GM10248 (cell line): Measurements from ENCODE around the gene MED9.

Experiments used
- CTCF ChIA-PET: fragments of 300-600 bp; sonication (Branson Sonifier 250); formaldehyde crosslinking; extraction: SDS; loops from one replicate; lab custom pipeline; 2021; ENCODE audit warnings: antibody characterized with exemption; lab: Yijun Ruan, JAX
- POLR2A ChIA-PET: fragments of 350-650 bp; sonication (Branson Sonifier 250); formaldehyde crosslinking; extraction: SDS; loops from one replicate; lab custom pipeline; 2020; ENCODE audit warnings: antibody characterized with exemption; lab: Yijun Ruan, JAX
- DNase-seq: peaks from one replicate; pipeline ENCODE4 v3.0.0; 2012; ENCODE audit errors: extremely low spot score
- TF ChIP-seq, protein P1 (sequence below): IDR thresholded peaks from 2 replicates; pipeline ENCODE4 v1.5.1; 2012; ENCODE audit warnings: mild to moderate bottlenecking, low read depth; ENCODE audit errors: extremely low read depth, missing control alignments, control extremely low read depth

MED9 gene

DNA sequence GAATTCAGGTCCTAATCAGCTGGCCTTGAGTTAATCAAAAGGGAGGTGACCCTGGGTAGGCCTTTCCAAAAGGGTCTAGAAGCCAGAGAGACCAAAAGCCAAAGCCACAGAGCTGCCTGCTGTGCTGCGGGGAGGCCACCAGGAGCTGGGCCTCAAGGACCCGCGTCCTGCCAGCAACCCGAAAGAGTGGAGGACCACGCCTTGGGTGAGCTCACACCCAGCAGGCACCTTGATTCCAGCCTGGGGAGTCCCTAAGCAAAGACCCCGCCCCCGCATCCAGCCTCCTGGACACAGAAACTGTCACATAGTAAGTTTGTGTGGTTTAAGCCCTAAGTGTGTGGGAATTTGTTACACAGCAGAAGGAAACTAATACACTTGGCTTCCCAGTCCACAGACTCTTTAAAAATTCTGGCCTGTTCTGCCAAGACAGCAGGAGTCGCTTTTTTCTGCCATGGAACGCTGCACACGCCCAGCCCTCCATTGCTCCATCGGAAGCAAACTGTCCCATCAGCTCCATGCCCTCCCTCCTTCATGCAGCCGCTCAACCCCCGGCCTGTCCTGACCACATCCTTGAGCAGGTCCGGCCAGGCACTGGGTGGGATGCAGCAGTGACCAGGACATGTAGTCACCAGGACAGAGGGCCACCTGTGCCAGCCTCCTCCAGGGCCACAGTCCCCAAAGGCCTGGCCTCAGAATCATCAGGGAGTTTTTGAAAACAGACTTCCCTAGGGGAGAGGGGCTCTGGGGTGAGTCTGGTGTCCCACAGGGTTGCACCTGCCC is 40.3 kb downstream of the MED9 start:
- DNase-seq: no peak
- TF ChIP-seq, protein P1, sequence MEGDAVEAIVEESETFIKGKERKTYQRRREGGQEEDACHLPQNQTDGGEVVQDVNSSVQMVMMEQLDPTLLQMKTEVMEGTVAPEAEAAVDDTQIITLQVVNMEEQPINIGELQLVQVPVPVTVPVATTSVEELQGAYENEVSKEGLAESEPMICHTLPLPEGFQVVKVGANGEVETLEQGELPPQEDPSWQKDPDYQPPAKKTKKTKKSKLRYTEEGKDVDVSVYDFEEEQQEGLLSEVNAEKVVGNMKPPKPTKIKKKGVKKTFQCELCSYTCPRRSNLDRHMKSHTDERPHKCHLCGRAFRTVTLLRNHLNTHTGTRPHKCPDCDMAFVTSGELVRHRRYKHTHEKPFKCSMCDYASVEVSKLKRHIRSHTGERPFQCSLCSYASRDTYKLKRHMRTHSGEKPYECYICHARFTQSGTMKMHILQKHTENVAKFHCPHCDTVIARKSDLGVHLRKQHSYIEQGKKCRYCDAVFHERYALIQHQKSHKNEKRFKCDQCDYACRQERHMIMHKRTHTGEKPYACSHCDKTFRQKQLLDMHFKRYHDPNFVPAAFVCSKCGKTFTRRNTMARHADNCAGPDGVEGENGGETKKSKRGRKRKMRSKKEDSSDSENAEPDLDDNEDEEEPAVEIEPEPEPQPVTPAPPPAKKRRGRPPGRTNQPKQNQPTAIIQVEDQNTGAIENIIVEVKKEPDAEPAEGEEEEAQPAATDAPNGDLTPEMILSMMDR: no peak
- ChIA-PET CTCF (interaction anchor here (0.9 to 1.6 kb wide), 3 partner anchors 10 to 20 kb away, joined by 3 to 6 read pairs (median 6); no protein-coding TSS in a partner anchor), POLR2A (no interaction called here)

DNA sequence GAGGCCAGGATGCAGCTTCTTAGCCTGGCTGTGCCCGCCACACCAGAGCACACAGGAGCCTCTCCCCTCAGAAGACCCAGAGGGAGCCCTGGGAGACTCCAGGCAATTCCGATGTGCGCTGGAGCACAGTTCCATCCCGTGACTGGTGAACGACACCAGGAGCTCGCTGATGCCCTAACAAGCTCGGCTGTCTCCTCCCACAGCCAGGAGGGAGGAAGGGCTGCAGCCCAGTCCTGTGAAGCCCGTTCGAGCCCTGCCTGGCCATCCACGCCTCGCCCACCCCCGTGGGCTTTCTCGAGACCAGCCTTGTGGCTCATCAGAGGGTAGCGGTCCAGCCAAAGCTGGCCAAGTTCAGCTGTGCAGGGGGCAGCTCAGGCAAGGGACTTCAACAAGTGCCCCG is 41.2 kb downstream of the MED9 start:
- DNase-seq: no peak
- CTCF ChIA-PET: interaction anchor here (1.0 to 2.4 kb wide), 2 partner anchors 11 to 21 kb away, joined by 6 to 7 read pairs; no protein-coding TSS in a partner anchor
- TF ChIP-seq, protein P1: no peak
- POLR2A ChIA-PET: no interaction called here

DNA sequence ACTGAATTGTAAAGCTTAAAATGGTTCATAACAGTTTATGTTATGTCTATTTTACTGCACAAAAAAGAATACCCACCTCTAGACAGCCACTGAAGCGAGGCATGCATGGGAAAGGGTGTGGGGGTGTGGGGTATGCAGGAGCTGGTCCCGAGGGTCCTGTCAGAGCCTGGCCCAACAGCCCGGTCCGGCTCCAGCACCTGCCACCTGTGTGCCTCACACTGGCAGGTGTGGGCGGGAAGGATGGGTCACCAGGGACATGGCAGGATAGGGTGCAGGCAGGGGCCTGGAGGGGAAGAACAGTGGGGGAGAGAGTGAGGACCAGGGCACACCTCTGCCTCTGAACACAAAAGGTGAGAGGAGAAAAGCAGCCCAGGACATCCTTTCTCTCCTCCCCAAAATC is 42.2 kb downstream of the MED9 start:
- TF ChIP-seq, protein P1: no peak
- POLR2A ChIA-PET: no interaction called here
- no peak for DNase-seq
- CTCF ChIA-PET: interaction anchor here (0.7 to 2.4 kb wide), 2 partner anchors 12 to 22 kb away, joined by 3 to 7 read pairs; no protein-coding TSS in a partner anchor

DNA sequence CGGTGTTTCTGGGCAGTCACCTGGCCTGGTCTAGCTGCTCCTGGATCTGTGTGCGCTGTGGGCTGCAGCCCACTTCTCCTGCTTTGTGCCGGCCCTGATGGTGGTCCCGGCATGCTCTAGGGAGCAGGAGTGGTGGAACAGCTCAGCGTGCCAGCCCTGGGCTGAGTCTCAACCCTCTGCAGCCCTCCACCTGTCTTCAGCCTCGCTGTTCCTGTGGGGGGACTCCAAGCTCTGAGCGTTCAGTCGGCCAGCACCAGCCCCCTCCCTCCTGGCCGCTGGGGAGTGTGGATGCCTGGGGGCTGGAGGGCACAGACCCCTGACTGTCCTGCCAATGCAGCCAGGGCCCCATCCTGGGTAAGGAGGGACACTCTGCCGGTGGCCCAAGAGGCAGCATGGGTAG is 43.1 kb downstream of the MED9 start:
- DNase-seq: no peak
- ChIA-PET POLR2A (no interaction called here), CTCF (interaction anchor here (0.7 to 2.4 kb wide), 2 partner anchors 13 to 23 kb away, joined by 3 to 7 read pairs; no protein-coding TSS in a partner anchor)
- TF ChIP-seq, protein P1: no peak

DNA sequence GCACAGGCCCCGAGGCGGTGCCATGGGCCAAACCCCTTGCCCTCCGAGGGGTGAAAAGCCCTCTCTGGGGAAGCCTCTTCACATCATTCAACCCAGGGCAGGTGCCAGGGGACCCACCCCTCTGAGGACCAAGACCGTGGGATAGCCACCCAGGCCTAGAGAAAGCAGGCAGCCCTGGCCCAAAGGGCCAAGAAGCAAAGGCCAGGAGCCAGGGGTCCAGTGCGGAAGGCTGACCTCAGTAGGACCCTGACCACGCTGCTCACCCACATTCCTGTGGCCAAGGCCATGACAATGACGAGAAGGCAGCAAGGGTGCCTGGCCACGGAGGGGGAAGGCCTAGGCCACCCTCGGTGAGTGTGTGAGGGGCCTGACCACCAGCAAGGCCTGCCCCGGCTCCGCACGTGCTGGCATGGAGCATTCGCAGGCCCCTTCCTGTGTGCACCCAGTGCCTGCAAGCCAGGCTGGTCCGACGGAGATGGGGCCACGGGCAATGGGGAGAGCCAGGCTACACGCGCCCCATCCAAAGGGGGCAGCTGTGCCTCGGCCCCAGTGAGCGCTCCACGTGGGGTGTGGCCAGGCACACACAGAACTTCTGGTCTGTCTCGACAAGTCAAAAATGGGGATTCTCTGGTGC is 43.9 kb downstream of the MED9 start:
- DNase-seq: no peak
- ChIA-PET POLR2A (no interaction called here), CTCF (interaction anchor here (0.9 kb wide), 1 partner anchor 24 kb away, joined by 3 read pairs; no protein-coding TSS in a partner anchor)
- TF ChIP-seq, protein P1: no peak

DNA sequence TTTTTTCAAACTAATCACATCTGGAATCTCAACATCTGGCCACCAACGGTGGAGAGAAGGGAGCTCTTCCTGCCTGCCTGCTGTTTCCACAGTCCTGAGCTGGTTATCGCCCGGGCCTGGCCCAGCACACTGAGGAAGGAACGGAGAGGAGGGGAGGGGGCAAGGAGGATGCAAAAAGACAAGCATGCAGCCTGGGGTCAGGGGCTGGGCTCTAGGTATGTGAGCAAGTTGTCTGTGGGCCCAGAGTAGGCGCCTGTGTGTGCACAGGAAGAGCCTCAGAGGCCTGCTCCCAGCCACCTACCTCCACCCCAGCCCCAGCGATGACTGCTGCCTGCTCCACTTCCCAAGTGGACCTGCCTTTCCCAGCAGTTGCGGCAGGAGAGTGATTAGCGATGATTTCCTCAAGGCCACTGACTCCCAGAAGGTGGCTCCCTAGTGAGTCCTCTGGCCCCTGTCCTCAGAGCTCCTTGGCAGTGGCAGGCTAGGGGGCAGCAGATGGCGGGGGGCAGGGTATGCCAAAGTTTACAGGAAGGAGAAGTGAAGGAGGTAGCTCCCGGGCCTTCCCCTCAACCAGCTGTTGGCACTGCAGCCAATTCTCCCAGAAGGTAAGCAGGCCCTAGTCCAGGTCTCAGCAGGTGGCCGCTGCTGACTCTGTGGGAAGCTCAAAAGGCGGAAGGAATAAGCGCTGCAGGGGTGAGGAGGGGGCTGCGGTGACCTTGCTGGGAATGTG is 46.4 kb downstream of the MED9 start:
- TF ChIP-seq, protein P1: no peak
- POLR2A ChIA-PET: no interaction called here
- DNase-seq: no peak
- CTCF ChIA-PET: interaction anchor here (1.4 to 1.7 kb wide), 2 partner anchors 26 to 120 kb away, joined by 3 to 9 read pairs; partner anchors contain the start of gene RASD1
